ENCODE results near the gene ADCYAP1R1.

- TF ChIP-seq FOXM1 (IDR thresholded peaks at IDR 0.05; ENCODE audit: borderline replicate concordance, low read depth) (no peak), EP300 (IDR thresholded peaks at IDR 0.05; ENCODE audit: borderline replicate concordance) (no peak), YY1 (IDR thresholded peaks at IDR 0.05; ENCODE audit: low read depth) (no peak), REST (IDR thresholded peaks at IDR 0.05; ENCODE audit: low read depth) (no peak), NFIC (IDR thresholded peaks at IDR 0.05) (no peak), USF1 (IDR thresholded peaks at IDR 0.05) (no peak), CEBPB (IDR thresholded peaks at IDR 0.05) (no peak), RAD21 (IDR thresholded peaks at IDR 0.05; ENCODE audit: low read depth) (no peak), ZBTB7A (IDR thresholded peaks at IDR 0.05; ENCODE audit: low read depth) (no peak), TAF1 (IDR thresholded peaks at IDR 0.05; ENCODE audit: low read depth) (no peak), MAX (IDR thresholded peaks at IDR 0.05) (no peak)
These were observed 7.4 kb downstream of the ADCYAP1R1 start for GRCh38 chr7:31059551-31059950.
